GM19099 (cell line): Measurements from ENCODE around the gene BMP2K.

Experiments used
- POLR2A ChIP-seq: IDR thresholded peaks from 3 replicates; pipeline ENCODE4 v1.6.1; 2011; ENCODE audit warnings: low read depth; ENCODE audit not compliant: insufficient read length; ENCODE audit errors: extremely low read depth

The BMP2K gene

DNA sequence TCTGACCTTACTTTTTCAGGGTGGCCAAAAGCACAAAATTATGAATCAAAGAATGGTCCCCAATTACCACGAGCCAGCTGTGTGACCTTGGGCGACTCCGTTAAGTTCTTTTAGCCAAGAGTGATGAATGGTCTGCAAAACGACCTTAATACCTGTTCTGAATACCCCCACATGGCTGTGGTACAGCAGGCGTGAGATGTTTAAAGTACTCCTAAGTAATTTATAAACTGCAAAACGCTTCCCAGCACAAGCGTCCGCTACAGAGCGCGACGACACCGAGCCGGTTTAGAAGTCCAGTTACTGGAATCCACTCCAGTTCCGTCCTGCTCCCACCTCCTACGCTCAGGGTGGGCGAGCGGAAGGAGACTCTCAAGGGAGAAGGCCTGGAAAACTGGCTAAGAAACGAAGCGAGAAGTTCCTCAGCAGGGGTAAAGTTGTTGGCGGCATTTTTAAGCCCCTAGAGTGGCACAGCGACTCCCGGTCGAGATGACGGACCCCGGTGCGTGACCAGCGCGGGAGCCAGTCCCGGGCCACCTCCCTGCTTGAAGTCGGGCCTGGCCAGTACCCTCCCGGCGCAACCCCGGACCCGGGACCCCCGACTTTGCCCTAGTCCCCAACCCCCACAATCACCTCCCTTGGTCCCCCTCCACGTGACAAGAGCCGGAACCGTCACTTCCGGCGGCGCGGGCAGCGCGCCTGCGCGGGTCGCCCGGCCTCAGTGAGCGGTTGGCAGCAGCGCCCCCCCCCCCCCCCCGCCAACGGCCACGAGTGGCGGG lies 659 bp upstream of the BMP2K start:
- no peak for TF ChIP-seq POLR2A

DNA sequence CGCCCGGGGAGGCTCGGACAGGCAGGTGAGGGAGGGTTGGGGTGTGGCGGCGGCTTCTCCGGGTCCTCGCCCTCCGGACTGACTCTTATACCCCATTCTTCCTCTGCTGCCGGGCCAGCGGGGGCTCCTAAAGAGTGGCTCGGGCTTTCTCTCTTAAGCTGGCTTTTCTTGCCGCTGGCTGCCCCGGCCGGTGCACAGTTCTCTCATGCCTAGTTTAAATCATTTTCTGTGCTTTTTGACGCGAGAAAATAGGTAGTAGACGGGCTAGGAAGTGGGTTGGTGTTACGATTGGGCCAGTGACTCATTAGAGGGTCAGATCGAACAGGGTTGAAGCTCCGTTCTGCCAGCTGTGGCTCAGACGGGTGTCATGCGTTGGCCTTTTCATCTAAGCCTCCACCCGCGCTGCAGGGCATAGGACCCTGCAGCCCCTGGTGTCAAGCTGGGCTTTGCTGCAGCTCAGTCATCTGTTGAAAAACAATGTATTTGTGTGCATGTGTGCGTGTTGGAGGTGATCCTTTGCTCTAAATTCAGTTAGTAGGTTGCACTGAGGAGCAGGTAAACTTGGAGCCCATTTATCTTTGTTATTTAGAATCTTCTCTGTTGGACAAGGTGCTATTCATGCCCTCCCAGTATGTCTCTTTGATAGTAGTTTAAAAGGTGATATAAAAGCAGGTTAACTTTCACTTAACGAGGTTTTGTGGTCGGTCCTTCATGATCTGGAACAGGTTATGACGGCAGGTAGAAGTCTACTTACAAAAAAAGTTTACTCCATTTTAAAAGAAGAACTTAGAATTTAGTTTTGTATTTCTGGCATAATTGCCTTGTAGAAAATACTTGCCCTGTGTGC lies 802 bp downstream of the BMP2K start:
- TF ChIP-seq POLR2A: no peak

DNA sequence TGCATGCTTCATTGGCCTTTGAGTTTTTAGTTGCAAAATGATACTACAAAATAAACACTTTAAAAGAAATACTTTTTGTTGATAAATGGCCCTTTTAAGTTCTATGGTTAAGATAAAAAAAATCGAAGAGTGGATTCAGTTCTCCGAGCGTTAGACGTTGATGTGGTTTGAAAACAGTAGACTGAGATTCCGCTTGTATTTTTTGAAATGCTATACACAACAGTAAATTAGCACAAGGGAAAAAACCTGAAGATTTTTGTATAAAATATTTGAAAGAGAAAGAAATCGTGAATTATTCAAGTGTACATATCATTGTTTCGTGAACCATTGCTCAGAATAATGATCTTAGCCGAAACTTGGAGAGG lies 1.4 kb downstream of the BMP2K start:
- TF ChIP-seq POLR2A: no peak

GRCh38 chr4:78778530-78778929 lies 2.4 kb downstream of the BMP2K start:
- no peak for TF ChIP-seq POLR2A

GRCh38 chr4:78779280-78779679 lies 3.1 kb downstream of the BMP2K start:
- no peak for TF ChIP-seq POLR2A

DNA sequence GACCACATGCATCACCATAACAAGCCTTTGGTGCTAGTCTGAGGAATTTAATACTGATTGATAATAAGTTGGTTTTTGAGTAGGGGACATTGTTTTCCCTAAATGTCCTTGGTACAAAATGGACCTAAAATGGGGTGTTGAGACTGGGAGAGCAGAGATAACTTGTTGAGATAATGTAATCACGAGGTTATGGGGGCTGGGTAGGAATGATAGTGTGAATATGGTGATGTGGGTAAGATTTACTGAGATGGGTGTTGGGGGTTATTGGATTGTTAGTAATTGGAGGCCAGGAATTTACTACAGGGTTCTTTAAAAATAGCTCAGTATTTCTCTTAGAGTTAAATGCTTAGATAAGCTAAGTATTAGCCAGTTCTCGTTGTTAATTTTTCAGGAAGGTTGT lies 3.9 kb downstream of the BMP2K start:
- TF ChIP-seq POLR2A: no peak

DNA sequence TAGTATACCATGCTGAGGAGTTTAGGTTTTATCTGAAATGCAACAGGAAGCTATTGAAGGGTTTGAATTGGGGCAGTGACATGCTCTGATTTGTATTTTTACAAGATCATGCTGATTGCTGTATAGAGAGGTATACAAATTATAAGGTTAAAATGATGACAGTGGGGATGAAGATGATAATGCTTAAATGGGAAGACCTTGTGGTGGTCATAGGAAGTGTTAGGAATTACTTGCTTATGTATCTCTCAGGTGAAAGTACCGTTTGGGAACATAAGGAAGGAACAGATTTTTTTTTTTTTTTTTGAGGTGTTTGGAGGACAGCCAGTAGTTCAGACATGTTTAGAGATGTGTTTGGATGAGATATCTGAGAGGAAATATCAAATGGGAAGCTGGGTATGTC lies 5.0 kb downstream of the BMP2K start:
- no peak for TF ChIP-seq POLR2A

DNA sequence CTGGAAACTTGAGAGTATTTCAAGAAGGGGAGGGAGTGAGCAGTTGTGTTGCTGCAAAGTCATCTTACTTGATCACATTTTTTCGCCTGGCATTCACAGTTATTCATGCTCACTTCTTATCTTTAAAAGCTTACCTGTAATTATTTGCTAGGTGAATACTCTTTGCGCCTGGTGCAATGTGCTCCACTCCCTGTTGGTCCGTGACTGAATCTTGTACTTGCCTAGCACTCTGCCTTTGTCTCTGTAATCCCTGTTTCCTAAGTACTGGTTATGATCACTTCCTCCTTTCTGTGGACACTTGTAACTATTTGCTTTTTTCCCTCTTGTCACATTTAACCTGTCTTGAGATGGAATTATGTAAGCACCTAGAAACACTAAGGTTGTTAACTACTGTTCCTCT lies 5.8 kb downstream of the BMP2K start:
- TF ChIP-seq POLR2A: no peak

- TF ChIP-seq POLR2A: no peak
Measured at GRCh38 chr4:78784236-78784865, 8.2 kb downstream of the BMP2K start.

DNA sequence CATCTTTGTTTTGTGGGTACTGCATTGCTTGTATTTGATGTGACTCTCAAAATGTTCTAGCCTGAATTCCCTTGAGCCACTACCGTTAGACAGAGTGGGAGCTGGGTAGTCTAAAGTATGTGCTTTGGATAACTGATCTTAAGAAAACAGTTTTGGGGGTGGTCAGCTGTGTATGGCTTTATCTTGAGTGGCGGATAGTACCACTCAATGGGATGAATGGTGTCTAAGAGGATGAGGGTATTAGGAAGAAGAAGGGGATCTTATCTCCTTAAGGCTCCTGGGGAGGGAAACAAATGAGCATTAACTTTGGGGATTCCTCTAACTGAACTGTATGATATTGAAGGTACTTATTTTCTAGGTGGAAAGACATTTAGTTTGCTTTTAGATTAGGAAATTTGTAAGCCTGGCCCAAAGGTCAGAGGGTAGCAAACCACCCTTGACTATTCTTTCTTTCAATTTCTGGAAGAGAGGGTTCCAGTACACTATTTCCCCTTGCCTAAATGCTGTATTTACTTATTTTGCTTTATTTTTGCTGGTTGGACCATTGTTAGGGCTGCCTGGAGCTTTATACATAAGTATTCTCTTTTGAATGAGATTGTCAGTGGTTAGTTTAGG lies 11.3 kb downstream of the BMP2K start:
- no peak for TF ChIP-seq POLR2A

GRCh38 chr4:78788007-78788889 lies 12.1 kb downstream of the BMP2K start:
- TF ChIP-seq POLR2A: no peak

GRCh38 chr4:78796526-78796925 lies 20.4 kb downstream of the BMP2K start:
- TF ChIP-seq POLR2A: no peak

- TF ChIP-seq POLR2A: no peak
Measured at GRCh38 chr4:78797777-78798284, 21.7 kb downstream of the BMP2K start.

DNA sequence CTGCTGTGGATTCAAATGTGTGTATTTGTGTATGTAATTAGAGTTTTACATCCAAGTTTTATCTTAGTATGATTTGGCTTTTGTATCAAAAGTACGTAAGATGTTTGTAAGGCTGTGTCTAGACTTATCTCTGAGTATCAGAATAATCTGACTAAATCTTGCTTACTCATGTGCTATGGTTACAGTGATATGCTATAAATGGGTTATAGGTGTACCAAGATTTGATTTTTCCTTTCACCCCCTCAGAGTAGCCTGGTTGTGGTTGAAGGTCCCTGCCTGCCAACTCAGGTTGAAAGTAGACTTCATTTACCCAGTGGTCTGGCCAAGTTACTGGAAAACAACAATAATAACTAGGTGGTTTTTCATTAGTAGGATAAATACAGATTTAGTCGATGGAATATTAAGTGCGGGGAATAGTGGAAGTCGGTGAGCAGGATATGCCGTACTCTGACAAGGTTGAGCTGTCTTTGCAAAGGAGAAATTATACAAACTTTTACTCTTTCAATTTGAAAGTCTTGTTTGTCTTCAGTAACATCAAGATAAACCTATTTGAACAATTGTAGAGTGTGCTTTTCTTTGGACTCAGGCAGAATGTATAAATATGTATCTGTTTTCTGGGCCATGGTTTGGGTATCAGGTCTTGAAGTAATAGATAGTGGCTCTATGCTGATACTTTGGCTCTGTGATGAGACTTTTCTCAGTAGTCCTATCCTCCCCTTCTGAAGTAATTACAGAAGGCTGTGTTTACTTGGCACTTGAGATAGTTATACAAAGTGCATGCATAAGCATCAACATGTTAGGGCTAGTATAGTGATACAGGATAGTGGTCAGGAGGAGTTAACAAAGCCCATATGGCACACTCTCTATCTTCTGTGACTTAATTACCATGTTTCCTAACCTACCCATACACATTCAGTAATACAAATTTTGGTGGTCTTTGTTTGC lies 23.7 kb downstream of the BMP2K start:
- no peak for TF ChIP-seq POLR2A

DNA sequence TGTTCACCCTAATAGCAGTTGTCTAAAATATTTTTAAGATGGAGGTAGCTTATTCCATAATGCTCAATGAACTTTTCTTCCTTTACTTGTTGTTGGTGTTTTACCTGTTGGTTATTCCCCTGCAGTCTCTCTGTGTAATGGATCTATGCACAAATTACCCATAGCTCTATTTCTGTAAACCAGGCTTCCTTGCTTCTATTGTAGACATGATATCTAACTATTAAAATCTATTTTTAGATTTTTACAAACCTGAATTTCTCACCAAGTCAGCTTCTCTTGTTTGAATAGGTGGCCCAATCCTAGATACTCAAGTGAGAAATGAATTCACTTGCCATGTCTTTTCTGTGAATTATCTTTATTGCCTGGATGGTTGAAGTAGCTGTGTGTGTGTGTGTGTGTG lies 24.8 kb downstream of the BMP2K start:
- no peak for TF ChIP-seq POLR2A
